Measurements from ENCODE around the gene ASCC2. TPM values are rescaled to one million over a fixed set of nuclear protein-coding genes. Genes with fewer than 3 reads are reported as not detected.
A peak's percentile ranks its signal among the peaks of the same experiment; 100 is the strongest.

Gene ASCC2
- total RNA-seq, 4 donors from 2014 or later: 30.2 to 53.2 (median 45.8) TPM

GRCh38 chr22:29848111-29848510 lies 10.0 kb upstream of the ASCC2 start:
- DNase-seq (ENCODE audit: low spot score in 2 of 2): no peak
- intact Hi-C loops (cut with DNase I; ENCODE audit: low total_unique reads): no loop called here
- H3K4me3 ChIP-seq (ENCODE audit: low read depth, poor library complexity, severe bottlenecking): no peak overlapping the region
- TF ChIP-seq CTCF (IDR thresholded peaks at IDR 0.05) (no peak), POLR2A (IDR thresholded peaks at IDR 0.05) (no peak)
- 52 to 58% methylated on average over 3 of the region's 3 CpGs for WGBS, 2 donors

- H3K4me3 ChIP-seq (ENCODE audit: low read depth, poor library complexity, severe bottlenecking): no peak overlapping the region
- no peak for DNase-seq (ENCODE audit: low spot score in 2 of 2)
- WGBS, 2 donors: 83 to 86% methylated on average over 2 of the region's 2 CpGs
- TF ChIP-seq CTCF (IDR thresholded peaks at IDR 0.05): no peak
- no peak for TF ChIP-seq POLR2A (IDR thresholded peaks at IDR 0.05)
- intact Hi-C loops (cut with DNase I; ENCODE audit: low total_unique reads): no loop called here
Measured at GRCh38 chr22:29846290-29846689, 8.2 kb upstream of the ASCC2 start.

- 22 to 31% methylated on average over 2 of the region's 2 CpGs for WGBS, 2 donors
- intact Hi-C loops (cut with DNase I; ENCODE audit: low total_unique reads): no loop called here
Measured at GRCh38 chr22:29842740-29843139, 4.7 kb upstream of the ASCC2 start.

GRCh38 chr22:29842172-29842571 lies 4.1 kb upstream of the ASCC2 start:
- WGBS, 2 donors: 76 to 79% methylated on average over 2 of the region's 2 CpGs
- intact Hi-C loops (cut with DNase I; ENCODE audit: low total_unique reads): no loop called here
- no peak for DNase-seq (ENCODE audit: low spot score in 2 of 2)
- TF ChIP-seq POLR2A (IDR thresholded peaks at IDR 0.05): no peak
- TF ChIP-seq CTCF (IDR thresholded peaks at IDR 0.05): no peak
- H3K4me3 ChIP-seq (ENCODE audit: low read depth, poor library complexity, severe bottlenecking): no peak overlapping the region

More at GRCh38 chr22:29842740-29843139, 4.7 kb upstream of the ASCC2 start:
- TF ChIP-seq CTCF (IDR thresholded peaks at IDR 0.05) (no peak), POLR2A (IDR thresholded peaks at IDR 0.05) (no peak)
- no peak overlapping the region for H3K4me3 ChIP-seq (ENCODE audit: low read depth, poor library complexity, severe bottlenecking)
- DNase-seq (ENCODE audit: low spot score in 2 of 2): peak in 1 of 2 donors; percentile 48

- no peak overlapping the region for H3K4me3 ChIP-seq (ENCODE audit: low read depth, poor library complexity, severe bottlenecking)
- DNase-seq (ENCODE audit: low spot score in 2 of 2): no peak
- TF ChIP-seq CTCF (IDR thresholded peaks at IDR 0.05): no peak
- intact Hi-C loops (cut with DNase I; ENCODE audit: low total_unique reads): no loop called here
Measured at GRCh38 chr22:29840498-29840897, 2.4 kb upstream of the ASCC2 start.

GRCh38 chr22:29839039-29839438 lies 965 bp upstream of the ASCC2 start:
- WGBS, 2 donors: 60% methylated on average over 1 of the region's 1 CpG
- H3K4me3 ChIP-seq (ENCODE audit: low read depth, poor library complexity, severe bottlenecking): no peak overlapping the region
- no peak for TF ChIP-seq POLR2A (IDR thresholded peaks at IDR 0.05)
- TF ChIP-seq CTCF (IDR thresholded peaks at IDR 0.05): no peak
- intact Hi-C loops (cut with DNase I; ENCODE audit: low total_unique reads): no loop called here
- no peak for DNase-seq (ENCODE audit: low spot score in 2 of 2)
